ENCODE measurements around the gene PRPSAP1. TPM values are rescaled to one million over a fixed set of nuclear protein-coding genes. Genes with fewer than 3 reads are reported as not detected.

PRPSAP1 gene
- total RNA-seq, 1 donor from 2014 or later: 69.7 TPM

DNA sequence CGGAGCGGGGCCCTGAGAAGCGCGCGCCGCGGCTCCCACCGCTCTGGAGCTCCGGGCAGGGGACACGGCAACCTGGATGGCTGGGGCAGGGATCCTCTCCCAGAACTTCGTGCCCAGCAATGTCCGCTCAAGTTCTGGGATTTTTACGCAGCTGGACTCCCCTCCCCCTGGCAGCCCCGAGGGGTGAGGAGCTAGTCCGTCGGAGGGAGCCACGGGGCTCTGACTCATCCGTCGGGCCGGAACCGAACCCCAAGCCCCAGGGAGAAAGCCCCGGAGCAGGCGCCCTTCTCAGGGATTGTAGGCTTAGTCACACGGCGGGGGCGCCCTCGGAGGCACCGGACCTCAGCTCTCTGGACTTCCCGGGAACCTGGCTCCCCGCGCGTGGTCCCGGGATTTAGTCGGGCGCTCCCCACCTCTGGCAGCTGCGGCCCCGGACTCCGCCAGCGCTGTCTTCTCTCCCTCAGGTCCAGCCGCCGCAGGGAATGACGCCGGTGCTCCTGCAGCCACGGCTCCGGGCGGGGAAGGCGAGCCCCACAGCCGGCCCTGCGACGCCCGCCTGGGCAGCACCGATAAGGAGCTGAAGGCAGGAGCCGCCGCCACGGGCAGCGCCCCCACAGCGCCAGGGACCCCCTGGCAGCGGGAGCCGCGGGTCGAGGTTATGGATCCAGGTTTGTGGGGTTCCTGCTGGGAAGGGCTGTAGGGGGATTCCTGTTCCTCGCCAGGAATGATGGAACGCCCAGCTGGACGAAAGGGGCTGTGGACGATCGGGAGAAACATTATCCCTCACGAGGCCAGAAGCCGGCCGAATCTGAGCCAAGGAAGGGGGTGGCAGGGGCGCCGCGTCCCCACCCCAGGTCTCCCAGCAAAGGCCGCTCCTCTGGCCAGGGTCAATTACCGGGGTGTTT is 31.5 kb upstream of the PRPSAP1 start:
- DNase-seq (ENCODE audit: extremely low spot score, unreplicated experiment): no peak
- Mint-ChIP-seq H3K4me3 (ENCODE audit: unreplicated experiment) (peak overlapping the region; percentile 71), H3K36me3 (ENCODE audit: unreplicated experiment) (peaks cover under 1% of the 10 kb centered on the region), H3K27me3 (ENCODE audit: unreplicated experiment) (no peaks in the 10 kb centered on the region), H3K9me3 (ENCODE audit: unreplicated experiment) (no peaks in the 10 kb centered on the region), H3K27ac (ENCODE audit: unreplicated experiment) (no peak overlapping the region), H3K4me1 (ENCODE audit: unreplicated experiment) (peaks cover 21% of the 10 kb centered on the region)
- TF ChIP-seq, protein P1, sequence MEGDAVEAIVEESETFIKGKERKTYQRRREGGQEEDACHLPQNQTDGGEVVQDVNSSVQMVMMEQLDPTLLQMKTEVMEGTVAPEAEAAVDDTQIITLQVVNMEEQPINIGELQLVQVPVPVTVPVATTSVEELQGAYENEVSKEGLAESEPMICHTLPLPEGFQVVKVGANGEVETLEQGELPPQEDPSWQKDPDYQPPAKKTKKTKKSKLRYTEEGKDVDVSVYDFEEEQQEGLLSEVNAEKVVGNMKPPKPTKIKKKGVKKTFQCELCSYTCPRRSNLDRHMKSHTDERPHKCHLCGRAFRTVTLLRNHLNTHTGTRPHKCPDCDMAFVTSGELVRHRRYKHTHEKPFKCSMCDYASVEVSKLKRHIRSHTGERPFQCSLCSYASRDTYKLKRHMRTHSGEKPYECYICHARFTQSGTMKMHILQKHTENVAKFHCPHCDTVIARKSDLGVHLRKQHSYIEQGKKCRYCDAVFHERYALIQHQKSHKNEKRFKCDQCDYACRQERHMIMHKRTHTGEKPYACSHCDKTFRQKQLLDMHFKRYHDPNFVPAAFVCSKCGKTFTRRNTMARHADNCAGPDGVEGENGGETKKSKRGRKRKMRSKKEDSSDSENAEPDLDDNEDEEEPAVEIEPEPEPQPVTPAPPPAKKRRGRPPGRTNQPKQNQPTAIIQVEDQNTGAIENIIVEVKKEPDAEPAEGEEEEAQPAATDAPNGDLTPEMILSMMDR (IDR thresholded peaks at IDR 0.05): no peak

DNA sequence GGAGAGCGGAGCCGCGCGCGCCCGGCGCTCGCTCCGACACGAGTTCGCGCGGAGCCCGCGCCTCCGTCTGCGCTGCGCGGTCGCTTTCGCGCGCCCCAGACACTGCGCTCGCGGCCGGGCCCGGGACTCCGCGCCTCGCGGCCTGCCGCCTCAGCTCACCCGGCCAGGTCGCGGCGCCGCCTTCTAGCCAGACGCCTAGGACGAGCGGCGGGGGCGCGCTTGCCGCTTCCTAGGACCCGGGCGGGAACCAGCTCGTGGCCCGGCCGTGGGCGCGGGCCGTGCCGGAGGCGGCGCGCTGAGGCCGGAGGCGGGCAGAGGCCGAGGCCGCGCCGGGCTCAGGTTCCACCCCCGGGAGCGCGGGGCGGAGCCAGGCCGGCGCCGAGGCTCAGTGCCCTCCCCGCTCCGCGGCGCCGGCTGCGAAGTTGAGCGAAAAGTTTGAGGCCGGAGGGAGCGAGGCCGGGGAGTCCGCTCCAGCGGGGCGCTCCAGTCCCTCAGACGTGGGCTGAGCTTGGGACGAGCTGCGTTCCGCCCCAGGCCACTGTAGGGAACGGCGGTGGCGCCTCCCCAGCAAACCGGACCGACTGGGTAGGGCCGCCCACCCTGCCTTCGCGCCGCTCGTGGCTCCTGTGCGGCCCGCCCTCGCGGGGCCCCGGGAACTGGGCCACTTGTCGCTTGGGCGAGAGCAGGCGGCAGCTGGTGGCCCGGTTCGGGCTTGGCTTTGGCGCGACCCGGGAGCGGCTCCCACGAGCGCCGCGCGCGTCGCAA is 30.7 kb upstream of the PRPSAP1 start, which contains the start of gene SPHK1:
Gene SPHK1, plus strand, starts transcription at position 388 of the 765 bp plus-strand sequence. CDS start 1,036 bp downstream, outside the sequence.
- TF ChIP-seq, protein P1 (IDR thresholded peaks at IDR 0.05): no peak
- Mint-ChIP-seq H3K36me3 (ENCODE audit: unreplicated experiment) (no peaks in the 10 kb centered on the region), H3K9me3 (ENCODE audit: unreplicated experiment) (no peaks in the 10 kb centered on the region), H3K4me3 (ENCODE audit: unreplicated experiment) (peak within 1 kb of the TSS; percentile 84), H3K27ac (ENCODE audit: unreplicated experiment) (peak within 1 kb of the TSS; percentile 73), H3K27me3 (ENCODE audit: unreplicated experiment) (no peaks in the 10 kb centered on the region), H3K4me1 (ENCODE audit: unreplicated experiment) (peaks cover 21% of the 10 kb centered on the region)
- peak; percentile 88 for DNase-seq (ENCODE audit: extremely low spot score, unreplicated experiment)

DNA sequence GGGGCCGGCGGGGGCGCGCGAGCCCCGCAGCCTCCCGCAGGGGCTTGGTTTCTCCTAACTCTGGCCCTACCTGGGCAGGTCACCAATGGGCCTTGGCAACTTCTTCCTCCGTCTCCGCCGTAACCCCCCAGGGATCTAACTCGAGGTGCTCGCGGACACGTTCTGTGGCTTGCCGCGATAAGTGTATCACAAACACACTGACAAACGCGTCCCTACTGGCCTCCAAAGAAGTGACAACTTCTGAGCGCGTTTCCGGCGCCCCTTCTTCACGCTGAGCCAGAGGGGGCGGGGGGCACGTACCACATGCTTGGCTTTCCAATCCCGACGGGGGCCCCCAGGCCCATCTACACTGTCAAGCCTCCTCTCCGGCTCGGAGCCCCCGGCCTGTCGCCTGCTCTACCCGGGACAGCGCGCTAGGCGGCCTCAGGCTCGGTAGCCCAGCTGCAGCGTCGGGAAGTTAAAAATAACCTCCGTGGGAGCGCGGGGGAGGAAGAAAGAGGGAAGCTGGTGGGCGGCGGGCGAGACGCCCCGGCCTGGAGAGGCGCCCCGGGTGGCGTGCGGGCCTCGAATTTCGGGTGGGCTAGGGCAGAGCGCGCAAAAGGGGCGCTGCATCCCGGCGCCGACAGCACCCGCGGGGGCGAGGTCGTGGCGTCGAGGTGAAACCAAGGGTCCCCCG is 30.0 kb upstream of the PRPSAP1 start:
- Mint-ChIP-seq H3K4me3 (ENCODE audit: unreplicated experiment) (peak overlapping the region; percentile 84), H3K4me1 (ENCODE audit: unreplicated experiment) (peaks cover 21% of the 10 kb centered on the region), H3K9me3 (ENCODE audit: unreplicated experiment) (no peaks in the 10 kb centered on the region), H3K27me3 (ENCODE audit: unreplicated experiment) (no peaks in the 10 kb centered on the region), H3K27ac (ENCODE audit: unreplicated experiment) (peak overlapping the region; percentile 73), H3K36me3 (ENCODE audit: unreplicated experiment) (no peaks in the 10 kb centered on the region)
- TF ChIP-seq, protein P1 (IDR thresholded peaks at IDR 0.05): no peak
- DNase-seq (ENCODE audit: extremely low spot score, unreplicated experiment): no peak

DNA sequence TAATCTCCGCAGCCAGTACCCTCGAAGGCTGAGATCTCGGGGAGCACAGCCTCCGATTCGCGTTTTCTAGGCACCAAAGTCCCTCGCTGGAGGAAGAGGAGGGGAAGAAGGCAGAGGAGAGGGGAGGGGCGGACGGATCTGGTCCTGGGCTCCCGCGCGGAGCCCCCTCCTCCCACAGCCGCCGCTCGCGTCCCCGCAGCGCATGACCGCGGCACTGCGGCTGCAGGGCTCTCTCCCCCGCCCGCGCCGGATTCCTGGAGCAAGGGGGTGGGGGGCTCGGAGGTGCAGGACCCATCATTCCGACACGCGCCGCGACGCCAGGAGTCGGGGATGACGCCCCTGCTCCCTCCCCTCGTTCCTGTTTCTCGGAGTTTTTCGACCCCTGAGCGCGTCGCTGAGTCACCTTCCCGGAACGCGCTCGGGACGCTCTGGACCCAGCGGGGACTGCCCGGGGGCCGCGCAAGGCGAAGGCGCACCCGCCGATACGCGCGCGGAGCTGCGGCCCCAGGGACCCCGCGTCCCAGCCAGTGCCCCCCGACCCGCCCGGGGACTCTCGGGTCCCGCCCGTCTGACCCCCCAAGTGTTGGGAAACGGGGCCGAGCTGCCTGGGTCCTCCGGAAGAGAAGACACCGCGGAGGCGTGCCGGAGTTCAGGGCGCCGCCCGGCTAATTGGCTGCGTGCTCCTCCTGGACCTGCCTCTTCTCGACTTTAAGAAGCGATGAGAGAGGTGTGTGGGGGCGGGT is 29.3 kb upstream of the PRPSAP1 start:
- H3K36me3 Mint-ChIP-seq (ENCODE audit: unreplicated experiment): peaks cover 2% of the 10 kb centered on the region
- peak overlapping the region; percentile 67 for H3K27ac Mint-ChIP-seq (ENCODE audit: unreplicated experiment)
- DNase-seq (ENCODE audit: extremely low spot score, unreplicated experiment): no peak
- peak overlapping the region; percentile 84 for H3K4me3 Mint-ChIP-seq (ENCODE audit: unreplicated experiment)
- TF ChIP-seq, protein P1 (IDR thresholded peaks at IDR 0.05): no peak
- H3K9me3 Mint-ChIP-seq (ENCODE audit: unreplicated experiment): no peaks in the 10 kb centered on the region
- H3K4me1 Mint-ChIP-seq (ENCODE audit: unreplicated experiment): peaks cover 23% of the 10 kb centered on the region
- no peaks in the 10 kb centered on the region for H3K27me3 Mint-ChIP-seq (ENCODE audit: unreplicated experiment)
